WERI-Rb-1 (cell line): ENCODE measurements around the gene THAP6.

Experiments used
- DNase-seq: peaks from one replicate; pipeline ENCODE4 v3.0.0-alpha.2; 2020
- H3K27ac ChIP-seq: fragments of 250-450 bp; sonication (Bioruptor Pico); 2 replicates; pipeline ENCODE4 v1.5.1; 2020; ENCODE audit warnings: mild to moderate bottlenecking, moderate library complexity
- H3K27me3 ChIP-seq: fragments of 250-450 bp; sonication (Bioruptor Pico); 2 replicates; pipeline ENCODE4 v1.5.1; 2021; ENCODE audit warnings: mild to moderate bottlenecking, low read depth, moderate library complexity; ENCODE audit not compliant: insufficient read depth, severe bottlenecking
- H3K36me3 ChIP-seq: fragments of 250-450 bp; sonication (Bioruptor Pico); 2 replicates; pipeline ENCODE4 v1.5.1; 2020; ENCODE audit warnings: mild to moderate bottlenecking, moderate library complexity
- H3K4me3 ChIP-seq: 2 replicates; pipeline ENCODE4 v1.5.1; 2011; ENCODE audit warnings: low read depth, mild to moderate bottlenecking, control low read depth, low read length
- H3K9me3 ChIP-seq: fragments of 250-450 bp; sonication (Bioruptor Pico); 2 replicates; pipeline ENCODE4 v1.5.1; 2021; ENCODE audit warnings: mild to moderate bottlenecking, moderate library complexity; ENCODE audit not compliant: severe bottlenecking
- CTCF ChIP-seq: IDR thresholded peaks from 2 replicates; pipeline ENCODE4 v1.5.1; 2011; ENCODE audit warnings: low read depth, mild to moderate bottlenecking, control low read depth, inconsistent platforms, low read length

Gene THAP6

GRCh38 chr4:75544870-75545269, 30.6 kb downstream of the THAP6 start:
- DNase-seq: no peak
- 0 out of 2 replicates have a peak, but pooled peaks cover 3% of the 10 kb centered on the region for H3K36me3 ChIP-seq
- no peak for TF ChIP-seq CTCF
- H3K9me3 ChIP-seq: no peaks in the 10 kb centered on the region
- no peak overlapping the region for H3K27ac ChIP-seq
- no peak overlapping the region for H3K4me3 ChIP-seq
- no peaks in the 10 kb centered on the region for H3K27me3 ChIP-seq

DNA sequence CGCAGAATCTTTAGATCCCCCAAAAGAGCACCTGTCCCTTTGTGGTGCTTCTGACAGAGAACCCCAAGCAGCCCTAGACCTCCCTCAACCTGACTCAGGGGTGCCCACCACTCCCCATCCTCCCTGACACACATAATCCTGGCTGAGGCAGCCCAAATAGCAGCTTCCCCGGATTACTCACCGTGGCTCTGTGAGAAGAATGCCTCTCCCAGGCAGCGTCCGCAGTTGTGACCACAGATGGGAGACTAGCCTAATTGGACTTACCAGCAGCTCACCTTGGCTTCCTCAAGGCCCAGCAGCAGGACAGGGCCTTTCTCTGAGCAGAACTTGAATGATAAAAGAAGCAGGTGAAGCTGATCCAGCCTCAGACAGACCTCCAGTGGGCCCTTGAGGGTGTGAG, 31.3 kb downstream of the THAP6 start:
- TF ChIP-seq CTCF: no peak
- Histone ChIP-seq H3K27me3 (no peaks in the 10 kb centered on the region), H3K36me3 (0 out of 2 replicates have a peak, but pooled peaks cover 3% of the 10 kb centered on the region), H3K4me3 (no peak overlapping the region), H3K9me3 (no peaks in the 10 kb centered on the region), H3K27ac (no peak overlapping the region)
- peak; percentile 22 for DNase-seq

- Histone ChIP-seq H3K27me3 (no peaks in the 10 kb centered on the region), H3K4me3 (no peak overlapping the region), H3K9me3 (no peaks in the 10 kb centered on the region), H3K27ac (no peak overlapping the region), H3K36me3 (0 out of 2 replicates have a peak, but pooled peaks cover 3% of the 10 kb centered on the region)
- TF ChIP-seq CTCF: no peak
- DNase-seq: no peak
Measured at GRCh38 chr4:75547647-75548387, 33.5 kb downstream of the THAP6 start.

GRCh38 chr4:75549019-75549418, 34.7 kb downstream of the THAP6 start:
- Histone ChIP-seq H3K9me3 (no peaks in the 10 kb centered on the region), H3K27me3 (no peaks in the 10 kb centered on the region), H3K27ac (no peak overlapping the region), H3K4me3 (no peak overlapping the region), H3K36me3 (0 out of 2 replicates have a peak, but pooled peaks cover 3% of the 10 kb centered on the region)
- no peak for DNase-seq
- no peak for TF ChIP-seq CTCF

DNA sequence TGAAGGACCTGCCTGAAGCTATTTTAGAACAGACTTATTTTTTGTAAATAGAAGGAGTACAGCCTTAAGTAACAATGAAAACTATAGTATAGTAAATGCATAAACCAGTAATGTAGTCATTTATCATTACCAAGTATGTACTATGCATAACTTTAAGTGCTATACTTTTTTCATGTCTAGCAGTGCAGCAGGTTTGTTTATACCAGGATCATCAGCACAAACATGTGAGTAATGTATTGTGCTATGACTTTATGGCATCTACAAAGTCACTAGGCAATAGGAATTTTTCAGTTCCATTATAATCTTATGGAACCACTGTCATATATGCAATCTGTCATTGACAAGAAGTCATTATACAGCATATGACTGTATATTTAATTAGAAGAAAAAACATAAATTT, 38.2 kb downstream of the THAP6 start:
- DNase-seq: no peak
- Histone ChIP-seq H3K9me3 (no peaks in the 10 kb centered on the region), H3K36me3 (no peaks in the 10 kb centered on the region), H3K27ac (no peak overlapping the region), H3K27me3 (no peaks in the 10 kb centered on the region), H3K4me3 (no peak overlapping the region)
- no peak for TF ChIP-seq CTCF
